Vagina (tissue), 2 donors: ENCODE data around the gene CCR9. TPM values are rescaled to one million over a fixed set of nuclear protein-coding genes. Genes with fewer than 3 reads are reported as not detected.

Experiments used
- DNase-seq, 2 donors: peaks; one replicate each; pipeline ENCODE4 v3.0.0-alpha.2; 2017; ENCODE audit errors: extremely low spot score in 2 of 2
- H3K27ac ChIP-seq: fragments of 200-600 bp; sonication (generic); one replicate; pipeline ENCODE4 v1.5.1; 2019
- H3K27me3 ChIP-seq: fragments of 200-600 bp; sonication (generic); one replicate; pipeline ENCODE4 v1.5.1; 2019
- H3K36me3 ChIP-seq, 2 donors: fragments of 200-600 bp; sonication (generic); one replicate each; pipeline ENCODE4 v1.5.1; 2017 to 2019
- H3K4me1 ChIP-seq: fragments of 200-600 bp; sonication (generic); one replicate; pipeline ENCODE4 v1.5.1; 2019
- H3K4me3 ChIP-seq, 2 donors: fragments of 200-600 bp; sonication (generic); 1 replicate in 1 of 2; 2 replicates in 1 of 2; pipeline ENCODE4 v1.5.1; 2016 to 2019
- H3K9me3 ChIP-seq: fragments of 200-600 bp; sonication (generic); one replicate; pipeline ENCODE4 v1.5.1; 2019
- CTCF ChIP-seq, 3 experiments: fragments of 450-650 bp in 2 of 3; fragments of 200-600 bp in 1 of 3; sonication (generic) in 1 of 3; IDR thresholded peaks; one replicate each; pipeline ENCODE4 v1.5.1; 2017 to 2019; ENCODE audit warnings: antibody characterized with exemption in 3 of 3, mild to moderate bottlenecking in 2 of 3, moderate library complexity in 2 of 3
- POLR2A ChIP-seq, 2 donors: fragments of 450-650 bp; IDR thresholded peaks; one replicate each; pipeline ENCODE4 v1.6.1; 2017; ENCODE audit warnings: antibody characterized with exemption in 2 of 2, mild to moderate bottlenecking in 2 of 2, moderate library complexity in 2 of 2
- POLR2AphosphoS5 ChIP-seq, 2 donors: sonication (generic); formaldehyde crosslinking; IDR thresholded peaks; one replicate each; pipeline ENCODE4 v1.9.0; 2017; ENCODE audit warnings: antibody characterized with exemption in 2 of 2, mild to moderate bottlenecking in 2 of 2, low read depth in 1 of 2; ENCODE audit not compliant: insufficient read depth in 1 of 2
- intact Hi-C: fragments of 100-400 bp; cut with DNase I; formaldehyde crosslinking; loops from one replicate; pipeline ENCODE4 v1.15.1; 2023
- total RNA-seq: library from RNA; depleted of rRNA; stranded (reverse); fragments of >200 nt; gene quantifications from one replicate; pipeline ENCODE4 v1.2.3, GENCODE V29; 2016

The CCR9 gene
- total RNA-seq, 1 donor from 2014 or later = not detected

GRCh38 chr3:45878124-45878523 lies 8.2 kb upstream of the CCR9 start:
- no peak overlapping the region for H3K4me3 ChIP-seq
- no peak overlapping the region for H3K27ac ChIP-seq
- no peak for DNase-seq
- H3K4me1 ChIP-seq = peaks cover 7% of the 10 kb centered on the region
- intact Hi-C loops = no loop called here
- H3K27me3 ChIP-seq = no peaks in the 10 kb centered on the region
- TF ChIP-seq POLR2AphosphoS5 (IDR thresholded peaks at IDR 0.05; ENCODE audit: insufficient read depth in 1 of 2, low read depth in 1 of 2) = no peak
- no peak for TF ChIP-seq CTCF (IDR thresholded peaks at IDR 0.05)
- TF ChIP-seq POLR2A (IDR thresholded peaks at IDR 0.05) = no peak
- no peaks in the 10 kb centered on the region for H3K9me3 ChIP-seq
- no peaks in the 10 kb centered on the region for H3K36me3 ChIP-seq

- H3K4me3 ChIP-seq = no peak overlapping the region
- H3K27ac ChIP-seq = no peak overlapping the region
- intact Hi-C loops = no loop called here
- DNase-seq = no peak
- H3K36me3 ChIP-seq = no peaks in the 10 kb centered on the region
- no peak for TF ChIP-seq CTCF (IDR thresholded peaks at IDR 0.05)
- TF ChIP-seq POLR2AphosphoS5 (IDR thresholded peaks at IDR 0.05; ENCODE audit: insufficient read depth in 1 of 2, low read depth in 1 of 2) = no peak
- no peak for TF ChIP-seq POLR2A (IDR thresholded peaks at IDR 0.05)
- no peaks in the 10 kb centered on the region for H3K9me3 ChIP-seq
- no peaks in the 10 kb centered on the region for H3K27me3 ChIP-seq
- peaks cover 7% of the 10 kb centered on the region for H3K4me1 ChIP-seq
Measured at GRCh38 chr3:45880725-45881077, 5.6 kb upstream of the CCR9 start.

- Histone ChIP-seq H3K9me3 (no peaks in the 10 kb centered on the region), H3K4me1 (peaks cover 7% of the 10 kb centered on the region), H3K27me3 (no peaks in the 10 kb centered on the region), H3K27ac (no peak overlapping the region), H3K4me3 (no peak overlapping the region), H3K36me3 (no peaks in the 10 kb centered on the region)
- no peak for TF ChIP-seq POLR2A (IDR thresholded peaks at IDR 0.05)
- no peak for TF ChIP-seq POLR2AphosphoS5 (IDR thresholded peaks at IDR 0.05; ENCODE audit: insufficient read depth in 1 of 2, low read depth in 1 of 2)
- no peak for TF ChIP-seq CTCF (IDR thresholded peaks at IDR 0.05)
- intact Hi-C loops = no loop called here
- no peak for DNase-seq
Measured at GRCh38 chr3:45881078-45882022, 5.0 kb upstream of the CCR9 start.

- intact Hi-C loops = no loop called here
- Histone ChIP-seq H3K4me3 (no peak overlapping the region), H3K27ac (no peak overlapping the region), H3K4me1 (peaks cover 7% of the 10 kb centered on the region), H3K27me3 (no peaks in the 10 kb centered on the region), H3K9me3 (no peaks in the 10 kb centered on the region), H3K36me3 (no peaks in the 10 kb centered on the region)
- TF ChIP-seq CTCF (IDR thresholded peaks at IDR 0.05) (no peak), POLR2AphosphoS5 (IDR thresholded peaks at IDR 0.05; ENCODE audit: insufficient read depth in 1 of 2, low read depth in 1 of 2) (no peak), POLR2A (IDR thresholded peaks at IDR 0.05) (no peak)
- DNase-seq = no peak
Measured at GRCh38 chr3:45884368-45885201, 1.8 kb upstream of the CCR9 start.
